ENCODE data around the gene SPPL2A. TPM values are rescaled to one million over a fixed set of nuclear protein-coding genes. Genes with fewer than 3 reads are reported as not detected.

SPPL2A gene, protein sequence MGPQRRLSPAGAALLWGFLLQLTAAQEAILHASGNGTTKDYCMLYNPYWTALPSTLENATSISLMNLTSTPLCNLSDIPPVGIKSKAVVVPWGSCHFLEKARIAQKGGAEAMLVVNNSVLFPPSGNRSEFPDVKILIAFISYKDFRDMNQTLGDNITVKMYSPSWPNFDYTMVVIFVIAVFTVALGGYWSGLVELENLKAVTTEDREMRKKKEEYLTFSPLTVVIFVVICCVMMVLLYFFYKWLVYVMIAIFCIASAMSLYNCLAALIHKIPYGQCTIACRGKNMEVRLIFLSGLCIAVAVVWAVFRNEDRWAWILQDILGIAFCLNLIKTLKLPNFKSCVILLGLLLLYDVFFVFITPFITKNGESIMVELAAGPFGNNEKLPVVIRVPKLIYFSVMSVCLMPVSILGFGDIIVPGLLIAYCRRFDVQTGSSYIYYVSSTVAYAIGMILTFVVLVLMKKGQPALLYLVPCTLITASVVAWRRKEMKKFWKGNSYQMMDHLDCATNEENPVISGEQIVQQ
- total RNA-seq (2022; extraction: Qiagen RNA extraction; ENCODE audit: low read depth) = 56.1 to 106 TPM (median 101 TPM) in 5 replicates

DNA sequence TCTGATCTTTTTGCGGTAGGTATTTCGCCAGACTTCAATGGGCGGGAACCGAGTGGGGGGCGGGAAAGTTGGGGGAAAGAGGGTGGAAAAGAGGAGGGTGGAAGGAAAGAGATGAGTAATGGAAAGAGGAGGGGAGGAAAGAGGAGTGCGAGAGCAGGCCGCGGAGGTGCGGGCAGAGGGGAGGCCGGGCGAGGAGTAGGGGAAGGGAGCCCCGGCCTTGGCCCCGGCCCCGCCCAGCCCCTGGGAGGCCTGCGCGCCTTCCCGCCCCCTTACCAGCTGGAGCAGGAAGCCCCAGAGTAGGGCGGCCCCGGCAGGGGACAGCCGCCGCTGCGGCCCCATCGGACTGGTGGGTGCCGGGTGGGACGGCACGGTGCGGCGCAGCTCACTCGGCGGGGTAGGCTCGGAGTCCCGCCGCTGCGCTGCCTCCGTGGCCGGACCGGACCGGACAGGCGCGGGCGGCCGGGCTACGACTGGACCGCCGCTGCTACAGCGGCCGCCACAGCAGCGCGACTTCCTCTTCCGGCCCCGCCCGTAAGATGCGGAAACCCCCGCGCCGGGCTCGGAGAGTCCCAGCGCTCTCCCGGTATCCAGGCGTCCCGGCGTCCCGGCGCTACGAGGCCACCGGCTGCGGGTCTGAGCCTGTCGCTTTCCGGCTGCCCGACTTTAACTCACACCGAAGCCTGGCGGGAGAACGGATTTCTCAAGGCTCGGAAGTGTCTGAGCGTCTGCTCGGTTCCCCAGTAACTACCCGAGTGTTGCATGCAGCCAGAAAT, at the start of gene SPPL2A:
Gene SPPL2A, minus strand, starts transcription at position 512 of the 773 bp plus-strand sequence. Its CDS starts 173 bp downstream, at position 339.

GRCh38 chr15:50686469-50687301, 78.8 kb downstream of the SPPL2A start, which contains the start of gene TRPM7:
Gene TRPM7, minus strand, starts transcription at chr15:50686797. Its CDS starts 264 bp downstream, at chr15:50686533.

Other genes with a start within 250 kb of the SPPL2A start
- not detected in 5 replicates for gene USP50, start 219.0 kb downstream of the SPPL2A start, total RNA-seq (2022; extraction: Qiagen RNA extraction; ENCODE audit: low read depth)
- 13.8 to 25.0 TPM (median 23.6 TPM) in 5 replicates for gene TRPM7, start 78.9 kb downstream of the SPPL2A start, total RNA-seq (2022; extraction: Qiagen RNA extraction; ENCODE audit: low read depth)
- 4.9 to 10.2 TPM (median 9.0 TPM) in 5 replicates for gene AP4E1, start 143.0 kb upstream of the SPPL2A start, total RNA-seq (2022; extraction: Qiagen RNA extraction; ENCODE audit: low read depth)

Data from A549 treated with RU486 at 1 μM for 4 hours (cell line).